Measurements from ENCODE around the gene CLCNKB. TPM values are rescaled to one million over a fixed set of nuclear protein-coding genes. Genes with fewer than 3 reads are reported as not detected.
"Not testable (repeated sequence)": the region's sequence is repeated elsewhere in the genome, so short reads cannot be mapped to it uniquely, and the experiment has no call there.

The CLCNKB gene
- total RNA-seq = not detected

DNA sequence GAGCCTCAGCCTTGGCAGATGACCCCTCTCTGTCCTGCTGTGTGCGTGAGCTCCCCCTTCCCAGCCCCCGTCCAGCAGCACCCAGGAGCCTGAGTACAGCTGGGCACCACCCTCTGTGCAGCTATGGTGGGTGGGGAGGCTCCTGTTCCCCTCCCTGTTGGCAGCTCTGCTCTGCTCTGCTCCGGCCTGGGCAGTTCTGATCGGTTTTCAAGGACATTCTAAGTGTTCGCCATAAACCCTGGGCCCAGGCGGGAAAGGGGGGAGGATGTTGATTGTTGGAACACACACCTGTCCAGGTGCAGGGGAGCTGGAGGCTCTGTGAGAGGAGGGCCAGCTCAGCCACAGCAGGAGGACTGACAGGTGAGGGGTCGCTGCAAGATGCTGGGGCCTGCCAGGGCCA, at the start of gene CLCNKB:
CLCNKB (plus strand) TSS at position 262 of the 400 bp plus-strand sequence. CDS start 711 bp downstream, outside the sequence.
- H3K9me3 ChIP-seq (ENCODE audit: low read depth, low read length) = no peaks in the 10 kb centered on the region
- H3K4me1 ChIP-seq (ENCODE audit: insufficient read depth, low read length) = peaks cover 2% of the 10 kb centered on the region
- no peaks in the 10 kb centered on the region for H3K27me3 ChIP-seq (ENCODE audit: insufficient read depth, low read length)
- no peak within 1 kb of the TSS for H3K4me3 ChIP-seq (ENCODE audit: low read length)

GRCh38 chr1:15994081-15994480, 49.5 kb upstream of the CLCNKB start:
- no peaks in the 10 kb centered on the region for H3K27me3 ChIP-seq (ENCODE audit: insufficient read depth, low read length)
- H3K4me1 ChIP-seq (ENCODE audit: insufficient read depth, low read length) = no peaks in the 10 kb centered on the region
- no peak overlapping the region for H3K4me3 ChIP-seq (ENCODE audit: low read length)
- no peaks in the 10 kb centered on the region for H3K9me3 ChIP-seq (ENCODE audit: low read depth, low read length)

GRCh38 chr1:15994590-15995351, 48.8 kb upstream of the CLCNKB start:
- Histone ChIP-seq H3K27me3 (ENCODE audit: insufficient read depth, low read length) (no peaks in the 10 kb centered on the region), H3K4me3 (ENCODE audit: low read length) (no peak overlapping the region), H3K4me1 (ENCODE audit: insufficient read depth, low read length) (no peaks in the 10 kb centered on the region), H3K9me3 (ENCODE audit: low read depth, low read length) (no peaks in the 10 kb centered on the region)

- no peaks in the 10 kb centered on the region for H3K27me3 ChIP-seq (ENCODE audit: insufficient read depth, low read length)
- no peak overlapping the region for H3K4me3 ChIP-seq (ENCODE audit: low read length)
- H3K4me1 ChIP-seq (ENCODE audit: insufficient read depth, low read length) = no peaks in the 10 kb centered on the region
- no peaks in the 10 kb centered on the region for H3K9me3 ChIP-seq (ENCODE audit: low read depth, low read length)
These were observed 46.5 kb upstream of the CLCNKB start for GRCh38 chr1:15997076-15997585.

DNA sequence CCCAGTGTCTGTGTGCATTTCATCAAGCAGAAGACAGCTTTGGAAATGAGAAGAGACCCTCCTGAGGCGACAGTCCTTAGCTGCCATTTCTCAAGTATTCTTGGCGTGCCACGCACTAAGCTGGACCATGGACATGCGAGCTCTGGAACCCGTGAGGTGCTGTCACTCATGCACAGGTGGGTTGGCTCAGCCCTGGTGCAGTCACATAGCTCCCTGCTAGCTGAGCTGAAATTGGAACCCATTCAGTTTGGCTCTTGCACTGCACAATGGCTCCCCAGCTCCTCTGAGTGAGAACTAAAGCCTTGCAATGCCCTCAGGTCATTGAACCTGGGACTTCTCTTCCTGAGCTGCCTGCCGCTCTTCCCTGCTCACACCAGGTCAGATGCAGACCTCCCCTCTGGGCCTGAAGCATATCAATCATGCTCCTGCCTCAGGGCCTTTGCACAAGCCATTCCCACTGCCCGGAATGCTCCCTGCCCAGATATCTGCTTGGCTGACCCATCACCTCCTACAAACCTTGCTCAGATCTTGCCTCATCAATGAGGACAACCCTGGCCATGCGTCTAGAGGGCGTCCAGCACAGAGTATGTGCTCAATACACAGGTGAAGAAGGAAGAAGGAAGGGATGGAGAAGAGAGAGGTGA, 45.8 kb upstream of the CLCNKB start:
- Histone ChIP-seq H3K4me1 (ENCODE audit: insufficient read depth, low read length) (no peaks in the 10 kb centered on the region), H3K4me3 (ENCODE audit: low read length) (no peak overlapping the region), H3K9me3 (ENCODE audit: low read depth, low read length) (no peaks in the 10 kb centered on the region), H3K27me3 (ENCODE audit: insufficient read depth, low read length) (no peaks in the 10 kb centered on the region)

GRCh38 chr1:15998929-15999328, 44.7 kb upstream of the CLCNKB start:
- Histone ChIP-seq H3K9me3 (ENCODE audit: low read depth, low read length) (no peaks in the 10 kb centered on the region), H3K27me3 (ENCODE audit: insufficient read depth, low read length) (no peaks in the 10 kb centered on the region), H3K4me1 (ENCODE audit: insufficient read depth, low read length) (no peaks in the 10 kb centered on the region), H3K4me3 (ENCODE audit: low read length) (no peak overlapping the region)

- not testable (repeated sequence) for H3K4me3 ChIP-seq (ENCODE audit: low read length); H3K9me3 ChIP-seq (ENCODE audit: low read depth, low read length); H3K4me1 ChIP-seq (ENCODE audit: insufficient read depth, low read length); H3K27me3 ChIP-seq (ENCODE audit: insufficient read depth, low read length)
These were observed 42.3 kb upstream of the CLCNKB start for GRCh38 chr1:16001274-16001673.

- no peaks in the 10 kb centered on the region for H3K27me3 ChIP-seq (ENCODE audit: insufficient read depth, low read length)
- no peaks in the 10 kb centered on the region for H3K9me3 ChIP-seq (ENCODE audit: low read depth, low read length)
- no peaks in the 10 kb centered on the region for H3K4me1 ChIP-seq (ENCODE audit: insufficient read depth, low read length)
- H3K4me3 ChIP-seq (ENCODE audit: low read length) = no peak overlapping the region
These were observed 38.0 kb upstream of the CLCNKB start for GRCh38 chr1:16005597-16005996.

DNA sequence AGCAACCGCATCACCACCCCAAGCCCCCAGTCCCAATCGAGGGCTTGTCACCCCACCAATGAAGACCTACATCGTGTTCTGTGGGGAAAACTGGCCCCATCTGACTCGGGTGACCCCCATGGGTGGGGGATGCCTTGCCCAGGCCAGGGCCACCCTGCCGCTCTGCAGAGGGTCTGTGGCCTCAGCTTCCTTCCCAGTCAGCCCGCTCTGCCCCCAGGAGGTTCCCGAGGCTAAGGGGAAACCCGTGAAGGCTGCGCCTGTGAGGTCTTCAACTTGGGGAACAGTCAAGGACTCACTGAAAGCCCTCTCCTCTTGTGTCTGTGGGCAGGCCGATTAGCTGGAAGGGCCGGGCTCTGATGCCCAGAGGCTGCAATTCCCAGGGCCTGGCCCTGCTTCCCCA, 37.6 kb upstream of the CLCNKB start:
- no peak overlapping the region for H3K4me3 ChIP-seq (ENCODE audit: low read length)
- no peaks in the 10 kb centered on the region for H3K27me3 ChIP-seq (ENCODE audit: insufficient read depth, low read length)
- H3K9me3 ChIP-seq (ENCODE audit: low read depth, low read length) = no peaks in the 10 kb centered on the region

DNA sequence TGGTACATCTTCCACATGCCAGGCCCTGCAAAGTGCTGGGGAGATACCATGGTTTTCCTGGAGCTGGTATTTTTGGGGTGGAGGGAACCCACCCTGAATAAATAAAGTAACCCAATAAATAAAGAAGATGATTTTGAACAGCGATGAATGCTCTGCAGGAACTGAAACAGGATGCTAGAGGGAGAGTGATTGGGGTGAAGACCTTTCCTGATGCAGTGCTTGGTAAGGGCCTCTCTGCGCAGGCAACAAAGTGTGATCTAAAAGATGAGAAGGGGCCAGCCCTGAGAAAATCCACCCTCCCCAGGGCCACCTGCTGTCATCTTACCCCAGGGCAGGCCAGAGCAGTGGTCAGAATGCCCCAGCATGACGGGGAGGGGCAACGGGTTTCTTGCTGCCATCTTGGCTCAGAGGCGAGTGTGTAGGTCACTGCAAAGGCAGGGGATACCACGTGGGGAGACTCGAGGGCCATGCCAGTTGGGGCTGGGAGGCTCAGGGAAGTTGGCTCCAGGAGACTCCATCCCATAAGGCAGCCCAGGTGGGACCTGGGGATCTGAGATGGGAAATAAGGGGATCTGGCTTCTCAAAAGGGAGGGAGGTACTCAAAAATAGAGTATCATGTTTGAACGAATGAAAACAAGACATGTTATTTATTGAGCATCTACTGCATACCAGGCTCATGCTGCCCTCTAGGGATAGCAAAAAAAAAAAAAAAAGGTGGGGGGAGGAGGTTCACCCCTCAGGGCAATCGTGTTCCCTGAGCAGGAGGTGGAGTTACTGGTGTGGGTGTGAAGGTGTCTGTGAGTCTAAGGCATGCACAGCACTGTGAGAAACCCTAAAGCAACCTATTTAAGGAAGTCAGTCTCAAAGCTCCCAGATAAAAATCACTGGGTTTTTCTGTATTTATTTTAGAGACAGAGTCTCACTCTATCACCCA, 36.8 kb upstream of the CLCNKB start:
- no peaks in the 10 kb centered on the region for H3K4me1 ChIP-seq (ENCODE audit: insufficient read depth, low read length)
- H3K4me3 ChIP-seq (ENCODE audit: low read length) = no peak overlapping the region

More for the DNA sequence above, 37.6 kb upstream of the CLCNKB start:
- no peaks in the 10 kb centered on the region for H3K4me1 ChIP-seq (ENCODE audit: insufficient read depth, low read length)

DNA sequence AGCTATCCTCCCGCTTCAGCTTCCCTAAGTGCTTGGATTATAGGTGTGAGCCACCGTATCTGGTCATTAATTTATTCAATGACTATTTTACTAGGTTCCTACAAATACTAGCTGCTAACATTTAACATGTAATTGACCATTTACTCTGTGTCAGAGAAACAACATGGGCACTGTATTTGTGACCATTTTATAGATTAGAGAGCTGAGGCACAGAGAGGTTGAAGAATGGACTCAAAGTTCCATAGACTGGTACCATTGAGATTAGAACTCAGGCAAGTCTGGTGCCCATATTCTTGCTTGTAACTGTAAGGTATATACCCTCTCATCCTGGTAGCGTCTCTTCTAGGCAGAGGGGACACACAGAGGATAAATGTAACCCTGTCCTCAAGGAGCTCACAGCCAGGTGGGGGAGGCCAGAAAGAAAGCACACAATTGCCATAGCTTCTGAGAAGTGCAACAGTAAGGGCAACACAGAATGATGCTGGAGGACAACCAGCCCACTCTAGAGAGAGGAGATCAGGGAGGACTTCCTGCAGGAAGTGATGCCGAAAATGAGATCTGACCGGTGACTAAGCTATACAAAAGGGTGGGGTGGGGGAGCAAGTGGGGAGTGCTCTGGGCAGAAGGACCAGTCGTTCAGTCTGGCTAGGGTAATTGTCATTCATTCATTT, 35.8 kb upstream of the CLCNKB start:
- Histone ChIP-seq H3K27me3 (ENCODE audit: insufficient read depth, low read length) (no peaks in the 10 kb centered on the region), H3K4me3 (ENCODE audit: low read length) (no peak overlapping the region), H3K9me3 (ENCODE audit: low read depth, low read length) (no peaks in the 10 kb centered on the region), H3K4me1 (ENCODE audit: insufficient read depth, low read length) (peaks cover 8% of the 10 kb centered on the region)

More for the DNA sequence above, 36.8 kb upstream of the CLCNKB start:
- Histone ChIP-seq H3K9me3 (ENCODE audit: low read depth, low read length) (no peaks in the 10 kb centered on the region), H3K27me3 (ENCODE audit: insufficient read depth, low read length) (no peaks in the 10 kb centered on the region)

GRCh38 chr1:16009030-16009460, 34.5 kb upstream of the CLCNKB start:
- Histone ChIP-seq H3K4me3 (ENCODE audit: low read length) (no peak overlapping the region), H3K4me1 (ENCODE audit: insufficient read depth, low read length) (peaks cover 8% of the 10 kb centered on the region), H3K27me3 (ENCODE audit: insufficient read depth, low read length) (no peaks in the 10 kb centered on the region), H3K9me3 (ENCODE audit: low read depth, low read length) (no peaks in the 10 kb centered on the region)

GRCh38 chr1:16009678-16010077, 33.9 kb upstream of the CLCNKB start:
- H3K27me3 ChIP-seq (ENCODE audit: insufficient read depth, low read length) = no peaks in the 10 kb centered on the region
- H3K9me3 ChIP-seq (ENCODE audit: low read depth, low read length) = no peaks in the 10 kb centered on the region
- H3K4me3 ChIP-seq (ENCODE audit: low read length) = no peak overlapping the region
- peaks cover 8% of the 10 kb centered on the region for H3K4me1 ChIP-seq (ENCODE audit: insufficient read depth, low read length)

- Histone ChIP-seq H3K4me1 (ENCODE audit: insufficient read depth, low read length) (peaks cover 8% of the 10 kb centered on the region), H3K27me3 (ENCODE audit: insufficient read depth, low read length) (no peaks in the 10 kb centered on the region), H3K4me3 (ENCODE audit: low read length) (no peak overlapping the region), H3K9me3 (ENCODE audit: low read depth, low read length) (no peaks in the 10 kb centered on the region)
These were observed 32.7 kb upstream of the CLCNKB start for GRCh38 chr1:16010837-16011236.

All from mononuclear cell (primary cell).